GM18498 (cell line): ENCODE results near the gene P3H1.
"Not testable (repeated sequence)": the region's sequence is repeated elsewhere in the genome, so short reads cannot be mapped to it uniquely, and the experiment has no call there.

Experiments
- ATAC-seq: cut with Tn5 transposase; IDR thresholded peaks from one replicate; pipeline ENCODE4 v1.9.1; 2021; ENCODE audit warnings: mild to moderate bottlenecking, moderate library complexity; ENCODE audit not compliant: unreplicated experiment

P3H1 gene

DNA sequence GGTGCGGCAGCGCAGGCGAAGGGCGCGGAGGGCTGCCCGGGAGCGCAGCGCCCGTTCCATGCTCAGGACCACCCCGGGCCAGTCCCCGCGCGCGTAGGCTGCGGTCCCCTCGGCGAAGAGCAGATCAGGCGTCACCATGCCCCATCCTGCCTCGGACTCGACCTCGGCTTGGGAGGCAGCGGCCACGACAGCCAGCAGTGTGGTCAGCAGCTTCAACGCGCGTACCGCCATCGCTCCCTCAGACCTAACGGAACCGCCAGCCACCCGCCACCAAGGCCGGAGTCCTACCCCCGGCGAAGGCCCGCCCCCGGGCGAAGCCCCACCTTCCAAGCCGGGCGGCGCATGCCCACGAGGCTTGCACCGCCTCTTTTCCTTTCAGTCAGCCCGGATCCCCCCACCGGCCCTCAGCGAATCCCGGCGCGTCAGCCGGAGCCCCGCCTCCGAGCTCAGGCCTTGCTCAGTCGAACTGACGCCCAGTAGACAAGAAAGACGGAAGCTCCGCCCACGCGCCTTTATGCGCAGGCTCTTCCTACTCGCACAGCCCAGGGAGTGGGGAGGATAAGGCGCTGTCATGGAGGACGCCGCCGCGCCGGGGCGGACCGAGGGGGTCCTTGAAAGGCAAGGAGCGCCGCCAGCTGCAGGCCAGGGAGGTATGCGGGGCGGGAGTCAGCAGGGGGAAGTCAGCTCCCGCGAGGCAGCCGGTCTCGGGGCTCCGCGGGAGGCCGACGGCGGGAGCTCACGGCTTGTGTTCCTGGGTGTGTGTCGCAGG is at the start of gene P3H1, which contains the start of gene C1orf50:
TSS of gene P3H1 (minus strand) at position 288 of the 769 bp plus-strand sequence. CDS start at position 231, 57 bp downstream.
TSS of gene C1orf50 (plus strand) at position 509 of the 769 bp plus-strand sequence. CDS start at position 572, 63 bp downstream.
- peak; percentile 91 for ATAC-seq

DNA sequence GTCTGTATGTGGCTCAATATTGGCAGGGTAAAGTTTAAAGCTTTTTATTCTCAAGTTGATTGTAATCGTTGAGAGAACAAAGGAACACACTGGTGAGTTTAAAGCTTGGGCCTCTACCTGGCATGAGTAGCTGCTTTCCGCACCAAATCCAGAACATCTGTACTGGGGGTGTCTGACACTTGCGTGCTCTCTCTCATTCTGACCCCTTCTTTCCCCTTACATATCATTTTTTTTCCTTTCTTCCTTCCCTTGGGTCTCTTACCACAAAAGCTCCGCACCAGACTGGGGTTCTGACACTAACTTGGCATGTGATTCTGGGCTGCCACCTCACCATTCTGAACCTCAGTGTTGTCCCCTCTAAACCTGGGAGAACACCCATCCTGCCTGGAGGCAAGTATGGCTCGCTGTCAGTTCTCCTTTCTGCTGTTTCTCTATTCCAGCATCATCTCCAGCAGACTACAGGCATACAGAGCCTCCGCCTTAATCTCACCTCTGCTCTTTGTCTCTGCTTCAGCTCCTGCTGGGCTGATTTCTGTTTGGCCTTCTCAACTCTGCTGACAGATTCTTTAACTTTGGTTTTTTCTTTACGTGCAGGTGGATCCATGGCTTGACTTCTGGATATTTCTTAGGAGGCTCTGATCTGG is 49.2 kb upstream of the P3H1 start:
- no peak for ATAC-seq

DNA sequence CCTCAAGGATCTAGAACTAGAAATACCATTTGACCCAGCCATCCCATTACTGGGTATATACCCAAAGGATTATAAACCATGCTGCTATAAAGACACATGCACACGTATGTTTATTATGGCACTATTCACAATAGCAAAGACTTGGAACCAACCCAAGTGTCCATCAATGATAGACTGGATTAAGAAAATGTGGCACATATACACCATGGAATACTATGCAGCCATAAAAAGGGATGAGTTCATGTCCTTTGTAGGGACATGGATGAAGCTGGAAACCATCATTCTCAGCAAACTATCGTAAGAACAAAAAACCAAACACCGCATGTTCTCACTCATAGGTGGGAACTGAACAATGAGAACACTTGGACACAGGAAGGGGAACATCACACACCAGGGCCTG is 48.0 kb upstream of the P3H1 start:
- ATAC-seq = not testable (repeated sequence)

DNA sequence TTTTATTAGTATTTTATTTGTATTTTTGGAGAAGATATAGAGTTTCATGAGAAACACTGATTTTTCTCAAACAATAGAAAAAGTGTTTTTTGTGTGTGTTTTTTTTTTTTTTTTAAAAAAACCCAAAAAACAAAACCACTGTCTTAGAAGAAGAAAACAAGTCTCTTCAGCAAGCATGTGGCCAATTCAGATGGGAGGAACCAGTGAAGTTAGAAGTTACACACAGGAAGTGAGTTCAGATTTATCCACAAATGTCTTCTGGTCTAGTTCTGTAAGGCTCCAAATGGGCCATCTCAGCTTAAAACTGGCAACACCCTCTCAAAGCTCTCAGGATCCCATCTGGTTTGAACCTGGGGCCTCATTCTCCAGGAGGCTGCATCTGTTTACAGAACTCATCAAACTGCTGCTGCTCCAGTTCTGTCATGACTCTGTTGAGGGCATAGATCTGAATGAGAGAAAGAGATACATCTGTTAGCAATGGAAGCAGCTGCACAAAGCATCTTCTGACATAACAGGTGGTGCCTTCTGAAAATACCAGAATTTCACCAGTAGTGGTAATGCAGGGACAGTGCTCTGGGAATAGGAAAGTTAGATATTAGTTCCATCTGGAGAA is 40.3 kb upstream of the P3H1 start:
- ATAC-seq = no peak

GRCh38 chr1:42806593-42806992 is 39.8 kb upstream of the P3H1 start:
- ATAC-seq = no peak

DNA sequence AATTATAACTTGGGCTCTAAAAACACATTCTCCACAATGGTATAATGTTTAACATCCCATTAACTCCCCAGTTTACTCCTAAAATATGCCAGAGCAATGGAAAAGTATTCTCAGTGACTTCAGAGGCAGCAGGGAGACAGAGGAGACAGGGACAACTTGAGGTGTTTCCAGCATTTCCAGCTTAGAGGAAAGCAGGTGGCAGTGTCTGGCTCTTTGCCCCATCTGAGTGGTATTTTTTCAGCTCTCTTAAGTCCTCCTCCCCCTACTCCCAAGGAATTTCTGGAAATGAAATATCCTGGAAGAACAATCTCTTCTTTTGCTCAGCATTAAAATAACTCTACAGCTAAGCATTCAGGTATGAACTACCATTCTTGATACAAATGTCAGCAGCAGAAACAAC is 39.3 kb upstream of the P3H1 start:
- no peak for ATAC-seq

DNA sequence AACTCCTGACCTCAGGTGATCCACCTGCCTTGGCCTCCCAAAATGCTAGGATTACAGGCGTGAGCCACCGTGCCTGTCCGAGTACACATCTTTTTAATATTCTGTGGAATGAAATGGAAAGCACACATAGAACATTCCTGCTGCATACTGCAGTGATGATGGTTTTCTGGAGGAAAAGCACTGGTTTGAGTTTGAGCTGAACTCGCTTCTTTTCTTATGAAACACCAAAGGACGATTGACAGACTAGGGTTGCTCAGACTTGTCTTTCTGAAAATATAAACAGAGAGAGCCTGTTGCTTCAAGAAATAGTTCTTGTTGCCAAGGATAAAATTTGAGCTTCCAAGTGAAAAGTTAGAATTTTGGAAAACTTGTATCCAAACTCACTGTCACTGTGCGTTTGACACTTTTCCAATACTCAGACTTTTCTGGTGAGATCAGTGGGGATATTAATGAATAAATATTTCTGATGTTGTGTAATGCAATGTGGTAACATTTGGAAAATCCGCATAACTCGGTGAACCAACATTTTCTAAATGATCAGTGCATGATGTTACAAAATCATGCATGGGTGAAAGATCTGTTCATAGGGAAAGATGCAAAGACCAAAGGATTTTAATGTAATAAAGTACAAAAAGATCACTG is 35.1 kb upstream of the P3H1 start:
- ATAC-seq = no peak

- ATAC-seq = no peak
These were observed 31.2 kb upstream of the P3H1 start for GRCh38 chr1:42797979-42798378.

DNA sequence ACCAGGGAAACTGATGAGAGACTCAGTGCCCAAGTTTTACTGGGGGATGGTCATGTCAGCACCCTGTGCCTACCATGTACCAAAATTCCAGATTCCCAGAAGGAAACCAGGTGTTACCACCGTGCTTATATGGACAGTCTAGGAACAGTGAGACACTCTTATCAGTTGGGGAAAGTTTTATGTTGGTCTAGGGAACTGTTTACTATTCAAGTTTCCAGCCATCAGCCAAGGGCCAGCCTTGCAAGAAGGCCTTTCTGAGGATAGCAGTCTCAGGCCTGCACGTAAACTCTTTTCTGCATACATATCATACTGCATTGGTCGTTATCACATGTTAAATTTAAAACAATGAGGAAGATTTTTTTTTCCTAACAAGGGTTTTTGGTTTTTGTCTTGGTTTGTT is 30.6 kb upstream of the P3H1 start:
- ATAC-seq = no peak

- ATAC-seq = no peak
These were observed 27.0 kb upstream of the P3H1 start for GRCh38 chr1:42793824-42794223.

GRCh38 chr1:42788021-42788420 is 21.2 kb upstream of the P3H1 start:
- ATAC-seq = no peak

GRCh38 chr1:42786097-42786496 is 19.3 kb upstream of the P3H1 start:
- ATAC-seq = no peak

DNA sequence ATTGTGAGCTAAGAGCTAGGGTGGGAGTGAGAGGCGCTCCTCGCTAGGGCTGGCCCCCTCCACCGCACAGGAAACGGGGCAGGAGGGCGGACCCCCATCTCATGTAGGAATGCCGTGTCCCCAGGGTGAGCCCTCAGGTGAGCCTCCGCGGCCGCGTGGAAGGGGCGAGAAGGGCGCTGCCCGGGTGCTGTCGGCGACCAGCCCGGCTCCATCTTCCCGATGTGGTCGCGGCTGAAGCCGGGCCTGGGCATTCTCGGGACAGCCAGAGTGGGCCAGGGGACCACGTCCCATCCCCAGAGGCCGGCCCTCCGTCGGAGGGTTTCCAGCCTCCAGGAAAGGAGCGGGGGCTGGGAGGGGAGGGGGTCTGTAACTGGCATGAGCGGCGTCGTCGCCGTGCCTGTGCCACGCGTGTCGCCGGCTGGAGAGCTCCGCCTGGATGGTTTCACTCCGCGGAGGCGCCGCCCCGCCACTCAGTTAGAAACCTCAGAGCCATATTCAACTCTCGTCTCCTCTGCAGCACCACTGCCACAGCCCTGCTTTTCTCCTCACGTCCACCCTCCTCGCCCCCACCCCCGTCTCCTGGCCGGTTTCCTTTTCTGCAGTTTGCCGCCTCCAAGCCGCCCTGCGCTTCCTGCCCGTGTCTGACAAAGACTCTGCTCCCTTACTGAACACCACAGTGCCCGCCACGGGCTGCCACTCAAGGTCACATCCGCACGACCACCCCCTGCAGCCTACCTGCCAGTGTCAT is 18.3 kb upstream of the P3H1 start, which contains the start of gene TMEM269:
TSS of gene TMEM269 (plus strand) at position 46 of the 748 bp plus-strand sequence. CDS start 4,903 bp downstream, outside the sequence.
- ATAC-seq = no peak

DNA sequence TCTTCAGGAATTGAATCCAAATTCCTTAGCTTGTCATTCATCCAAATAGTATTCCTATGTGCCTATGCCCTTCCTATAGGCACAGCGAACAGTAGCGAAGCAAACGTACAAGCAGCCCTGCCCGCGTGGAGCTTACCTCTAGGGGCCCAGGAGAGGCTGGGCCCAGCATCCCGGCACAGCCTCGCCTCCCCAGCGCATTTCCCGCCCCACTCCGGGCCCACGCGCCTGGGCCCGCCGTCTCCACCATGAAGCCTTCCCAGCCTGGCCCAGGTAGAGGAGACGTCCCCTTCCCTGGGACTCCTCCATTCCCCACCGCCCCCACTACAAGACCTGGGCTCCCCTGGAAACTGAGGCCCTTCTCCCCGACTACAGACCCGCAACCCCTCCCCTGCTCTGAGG is 17.7 kb upstream of the P3H1 start:
- no peak for ATAC-seq

- ATAC-seq = no peak
These were observed 16.3 kb upstream of the P3H1 start for GRCh38 chr1:42783092-42783491.

DNA sequence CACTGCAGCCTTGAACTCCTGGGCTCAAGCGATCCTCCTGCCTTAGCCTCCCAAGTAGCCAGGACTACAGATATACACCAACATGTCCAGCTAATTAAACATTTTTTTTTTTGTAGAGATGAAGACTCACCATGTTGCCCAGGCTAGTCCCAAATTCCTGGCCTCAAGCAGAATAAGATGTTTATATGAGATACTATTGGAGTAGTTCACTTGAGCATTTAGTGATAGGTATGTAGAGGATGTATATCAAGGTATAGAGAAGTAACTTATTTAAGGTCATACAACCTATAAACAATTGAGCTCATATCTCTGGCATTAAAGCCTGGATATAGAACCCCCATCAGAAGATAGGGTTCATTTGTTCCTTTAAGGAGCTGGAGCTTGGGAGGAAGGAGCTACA is 13.3 kb upstream of the P3H1 start:
- ATAC-seq = no peak

GRCh38 chr1:42779725-42780124 is 12.9 kb upstream of the P3H1 start:
- ATAC-seq = no peak

DNA sequence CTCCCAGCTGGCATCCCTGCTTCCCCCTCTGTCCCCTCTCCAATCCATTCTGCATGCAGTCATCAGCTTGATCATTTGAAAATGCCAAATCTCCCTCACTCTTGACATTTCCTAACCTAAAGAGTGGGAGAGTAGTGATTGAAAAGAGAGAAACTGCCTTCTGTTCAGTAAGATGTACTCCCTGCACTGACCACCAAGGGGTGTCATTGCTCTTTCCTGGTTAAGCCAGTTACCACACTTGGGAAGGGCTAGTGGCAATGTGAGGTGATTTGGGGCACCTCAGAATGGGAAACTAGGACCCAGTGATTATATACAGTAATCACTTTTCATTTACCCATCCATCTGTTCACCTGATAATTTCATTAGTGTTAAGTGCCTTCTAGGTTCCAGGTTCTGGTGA is 11.0 kb upstream of the P3H1 start:
- no peak for ATAC-seq

DNA sequence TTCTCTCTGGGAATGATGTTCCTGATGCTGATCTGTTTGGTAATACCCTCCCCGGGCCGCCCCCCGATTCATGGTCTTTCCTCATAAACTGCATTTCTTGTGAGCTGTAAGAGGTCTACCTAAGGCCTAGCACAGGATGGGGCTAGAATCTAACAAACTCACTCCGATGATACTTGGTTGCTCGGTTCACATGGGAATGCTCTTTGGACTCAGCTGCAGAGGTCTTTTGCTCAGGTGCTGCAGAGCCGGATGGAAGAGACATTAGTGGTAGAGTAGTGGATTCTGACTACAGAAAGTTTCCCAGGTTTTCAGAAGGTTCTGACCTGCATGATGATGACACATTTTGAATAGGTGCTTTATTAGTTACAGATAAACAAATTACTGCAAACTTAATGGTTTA is 9.7 kb upstream of the P3H1 start:
- ATAC-seq = no peak

- no peak for ATAC-seq
These were observed 8.2 kb upstream of the P3H1 start for GRCh38 chr1:42774928-42775526.
